ENCODE measurements around the gene FBXO3.
"Not testable (repeated sequence)": the region's sequence is repeated elsewhere in the genome, so short reads cannot be mapped to it uniquely, and the experiment has no call there.

Gene FBXO3

DNA sequence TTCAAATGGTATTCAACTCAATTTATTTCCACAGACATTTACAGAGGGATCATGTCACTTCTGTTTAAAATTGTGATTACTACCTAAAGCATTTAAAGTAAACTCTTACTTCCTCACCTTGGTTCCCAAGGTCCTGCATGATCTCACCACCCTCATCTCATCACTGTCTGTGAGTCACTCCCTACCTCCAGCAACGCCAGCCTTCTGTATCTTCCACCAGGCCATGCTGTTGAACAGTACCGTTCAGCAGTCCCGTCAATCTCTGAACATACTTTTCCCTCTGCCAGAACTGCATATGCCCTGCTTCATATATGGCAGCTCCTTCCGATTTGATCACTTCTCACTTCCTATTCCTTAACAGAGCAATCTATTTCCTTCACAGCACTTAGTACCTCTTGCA is 2.0 kb downstream of the FBXO3 start:
- no peak for DNase-seq

GRCh38 chr11:33770236-33770635 is 4.1 kb downstream of the FBXO3 start:
- DNase-seq = no peak

DNA sequence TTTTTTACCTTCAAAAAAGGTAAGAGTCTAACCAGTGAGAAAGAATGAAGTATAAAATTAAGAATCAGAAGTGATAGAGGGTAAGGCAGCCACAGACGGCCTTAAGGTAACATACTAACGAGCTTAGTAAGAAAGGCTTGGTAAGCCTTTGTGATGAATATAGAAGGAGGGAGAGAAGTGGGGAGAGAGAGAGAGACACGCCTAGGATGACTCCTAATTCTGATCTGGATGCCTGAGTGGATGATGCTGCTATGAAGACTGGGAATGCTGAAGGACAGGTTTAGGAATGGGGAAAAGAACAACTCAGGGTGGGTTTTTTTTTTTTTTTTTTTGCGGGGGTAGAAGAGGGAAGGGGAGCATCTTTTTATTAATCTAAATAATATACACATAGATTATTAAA is 4.8 kb downstream of the FBXO3 start:
- no peak for DNase-seq

DNA sequence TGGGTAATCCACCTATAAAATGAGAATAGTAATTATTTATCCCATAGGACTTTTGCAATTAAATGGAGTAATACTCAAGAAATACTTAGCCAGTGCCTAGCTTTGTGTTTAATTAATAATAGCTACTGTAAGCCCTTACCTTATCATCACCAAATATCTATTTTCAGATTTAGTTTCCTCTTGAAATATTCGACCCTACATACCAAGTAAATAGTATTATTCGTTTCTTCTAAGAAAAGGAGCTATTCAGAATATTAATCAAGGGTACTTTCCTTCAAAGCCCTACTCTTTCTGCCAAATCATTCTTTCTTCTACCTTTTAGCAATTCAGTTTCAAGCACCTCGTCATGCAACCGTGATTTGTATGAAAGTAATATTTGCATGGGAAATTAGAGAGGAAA is 6.7 kb downstream of the FBXO3 start:
- no peak for DNase-seq

GRCh38 chr11:33766085-33766484 is 8.2 kb downstream of the FBXO3 start:
- no peak for DNase-seq

DNA sequence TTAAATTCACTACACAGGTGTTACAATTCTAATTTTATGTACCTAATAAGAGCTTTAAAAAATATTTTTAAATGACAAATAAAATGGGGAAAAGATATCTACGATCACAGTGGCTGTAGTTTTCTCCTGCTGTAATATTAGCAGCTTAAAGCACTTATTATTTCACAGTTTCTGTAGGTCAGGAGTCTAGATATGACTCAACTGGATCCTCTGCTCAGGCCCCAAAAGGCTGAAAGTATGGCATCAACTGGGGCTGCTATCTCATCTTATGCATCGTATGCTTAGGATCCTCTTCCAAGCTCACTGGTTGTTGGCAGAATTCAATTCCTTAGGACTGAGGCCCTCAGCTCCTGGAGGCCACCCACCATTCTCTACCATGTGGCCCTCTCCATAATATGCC is 12.8 kb downstream of the FBXO3 start:
- no peak for DNase-seq

- DNase-seq = no peak
Observed at GRCh38 chr11:33753304-33753967, 20.9 kb downstream of the FBXO3 start.

- no peak for DNase-seq
Observed at GRCh38 chr11:33751878-33752277, 22.4 kb downstream of the FBXO3 start.

DNA sequence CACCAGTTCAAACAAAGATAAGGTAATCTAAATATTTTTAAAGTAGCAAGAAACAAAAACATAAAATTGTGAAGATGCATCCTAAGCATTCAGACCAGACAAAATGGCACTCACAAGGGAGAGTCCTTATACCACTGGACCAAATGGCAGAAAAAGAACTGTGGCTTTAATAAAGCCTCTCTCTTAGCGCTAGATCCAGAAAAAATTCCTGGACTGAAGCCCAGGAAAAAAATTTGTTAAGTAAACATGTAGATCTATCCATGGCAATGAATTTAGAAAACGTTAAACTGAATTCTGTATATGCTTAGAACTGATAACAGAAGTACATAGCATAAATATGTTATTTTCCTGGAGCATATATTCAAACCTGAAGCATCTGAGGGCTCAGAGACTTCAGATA is 26.3 kb downstream of the FBXO3 start:
- DNase-seq = no peak

- DNase-seq = no peak
Observed at GRCh38 chr11:33743291-33743690, 31.0 kb downstream of the FBXO3 start.

GRCh38 chr11:33742249-33742851 is 32.0 kb downstream of the FBXO3 start:
- DNase-seq = peak; percentile 52

DNA sequence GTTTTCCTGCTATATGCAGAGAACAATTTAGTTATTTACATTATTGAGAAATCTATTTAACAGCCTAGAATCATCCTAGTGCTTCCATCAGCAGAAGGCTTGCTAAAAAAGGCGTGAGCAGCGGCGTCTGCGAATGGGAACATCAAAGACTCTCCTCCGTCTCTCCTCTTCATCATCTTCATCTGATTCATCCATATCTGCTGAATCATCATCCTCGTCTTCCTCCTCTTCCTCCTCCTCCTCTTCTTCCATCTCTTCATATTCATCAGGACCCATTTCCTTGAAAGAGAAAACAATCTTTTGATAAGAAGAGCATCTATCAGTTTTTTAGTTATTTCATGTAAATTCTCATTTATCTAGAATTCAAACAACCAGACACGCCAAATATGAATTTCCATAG is 32.5 kb downstream of the FBXO3 start:
- DNase-seq = no peak

- no peak for DNase-seq
Observed at GRCh38 chr11:33737362-33737821, 36.9 kb downstream of the FBXO3 start.

DNA sequence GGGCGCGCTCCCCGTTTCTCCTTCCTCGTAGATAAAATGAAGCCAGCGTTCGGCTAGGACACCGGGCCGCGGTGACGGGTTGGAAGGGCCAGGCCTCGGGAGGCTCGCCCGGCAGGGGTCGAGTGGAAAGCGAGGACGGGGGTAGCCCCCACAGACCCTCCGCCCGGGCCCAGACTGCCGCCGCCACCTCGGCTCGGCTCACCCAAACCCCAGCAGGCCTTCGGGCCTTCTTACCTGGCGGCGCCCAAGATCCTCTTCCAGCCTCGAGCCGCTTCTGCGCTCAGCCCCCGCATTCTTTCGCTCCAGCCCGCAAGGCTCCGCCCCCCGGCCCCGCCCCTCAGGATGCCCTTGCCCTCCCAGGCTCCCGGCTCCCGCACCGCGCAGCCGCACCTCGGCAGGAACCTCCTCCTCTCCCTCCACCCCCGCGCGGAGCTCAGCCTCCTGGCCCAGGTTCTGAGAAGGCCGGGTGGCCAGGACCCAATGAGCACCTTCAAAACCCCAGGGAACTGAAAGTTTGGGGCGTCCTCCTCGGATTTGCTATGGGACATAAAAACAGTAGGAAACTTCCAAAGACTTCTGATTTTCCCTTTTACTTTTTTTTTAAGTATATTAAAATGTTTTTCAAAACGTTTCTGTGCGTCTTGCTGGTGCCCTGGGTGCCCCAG is 38.0 kb downstream of the FBXO3 start, which contains the start of gene CD59:
TSS of gene CD59 (minus strand) at position 276 of the 665 bp plus-strand sequence. CDS start 13,978 bp downstream, outside the sequence.
- peak; percentile 98 for DNase-seq

DNA sequence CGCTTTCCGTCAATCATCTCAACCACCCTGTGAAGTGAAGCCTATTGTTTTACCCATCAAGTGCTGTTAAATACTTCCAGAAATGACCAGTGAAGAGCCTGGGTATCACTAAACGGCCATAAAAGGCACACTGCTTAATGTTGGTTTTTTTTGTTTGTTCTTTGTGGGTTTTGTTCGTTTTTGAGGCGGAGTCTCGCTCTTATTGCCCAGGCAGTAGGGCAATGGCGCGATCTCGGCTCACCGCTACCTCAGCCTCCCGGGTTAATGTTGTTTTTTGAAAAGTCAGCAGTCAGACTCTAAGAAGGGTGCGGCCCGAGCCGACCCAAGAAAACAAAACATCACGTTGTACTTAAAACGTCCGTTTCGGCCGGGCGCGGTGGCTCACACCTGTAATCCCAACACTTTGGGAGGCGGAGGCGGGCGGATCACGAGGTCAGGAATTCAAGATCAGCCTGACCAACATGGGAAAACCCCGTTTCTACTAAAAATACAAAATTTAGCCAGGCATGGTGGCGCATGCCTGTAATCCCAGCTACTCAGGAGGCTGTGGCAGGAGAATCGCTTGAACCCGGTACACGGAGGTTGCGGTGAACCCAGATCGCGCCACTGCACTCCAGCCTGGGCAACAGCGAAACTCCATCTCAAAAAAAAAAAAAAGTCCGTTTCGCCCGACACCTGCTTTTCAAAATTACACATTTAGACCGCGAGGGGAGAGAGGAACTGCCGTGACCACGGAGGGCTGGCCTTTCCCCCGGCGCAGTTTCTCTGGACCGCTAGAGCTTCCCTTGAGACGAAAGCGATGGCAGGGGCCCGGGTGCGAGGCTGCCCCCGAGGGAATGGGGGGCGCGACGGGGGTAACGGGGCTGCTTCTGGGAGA is 38.8 kb downstream of the FBXO3 start:
- DNase-seq = peak; percentile 65

- no peak for DNase-seq
Observed at GRCh38 chr11:33734441-33735270, 39.7 kb downstream of the FBXO3 start.

DNA sequence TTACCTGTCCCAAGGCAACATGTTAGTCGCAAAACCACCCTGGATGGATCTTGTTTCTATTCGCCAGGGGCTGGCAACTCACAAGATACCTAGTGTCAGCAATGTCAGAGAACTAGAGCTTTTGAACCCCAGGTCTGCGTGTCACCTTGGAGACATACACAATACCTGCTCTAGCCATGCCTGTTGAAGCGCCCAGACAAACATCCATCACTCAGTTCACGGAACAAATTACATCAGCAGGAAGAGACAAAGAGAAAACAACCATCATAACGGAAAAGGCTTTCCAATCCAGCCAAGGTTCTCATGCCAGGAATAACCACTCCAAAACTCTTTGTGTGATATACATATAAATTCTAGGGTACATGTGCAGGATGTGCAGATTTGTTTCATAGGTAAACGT is 40.3 kb downstream of the FBXO3 start:
- no peak for DNase-seq

- DNase-seq = no peak
Observed at GRCh38 chr11:33731723-33732531, 42.4 kb downstream of the FBXO3 start.

DNA sequence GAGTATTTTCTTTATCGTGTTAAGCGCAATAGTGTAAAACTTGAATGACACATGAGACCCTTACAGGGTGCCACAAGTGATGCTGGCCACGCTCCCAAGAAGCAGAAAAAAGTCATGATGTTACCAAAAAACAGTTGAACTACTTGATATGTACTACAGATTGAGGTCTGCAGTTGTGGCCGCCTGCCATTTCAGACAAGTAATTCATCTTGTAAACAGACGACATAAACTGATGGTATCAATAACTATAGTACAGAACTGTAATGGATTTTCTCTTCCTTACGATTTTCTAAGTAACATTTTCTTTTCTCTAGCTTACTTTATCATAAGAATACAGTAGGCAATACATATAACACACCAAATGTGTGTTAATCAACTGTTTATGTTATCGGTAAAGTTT is 43.6 kb downstream of the FBXO3 start:
- DNase-seq = peak; percentile 46

DNA sequence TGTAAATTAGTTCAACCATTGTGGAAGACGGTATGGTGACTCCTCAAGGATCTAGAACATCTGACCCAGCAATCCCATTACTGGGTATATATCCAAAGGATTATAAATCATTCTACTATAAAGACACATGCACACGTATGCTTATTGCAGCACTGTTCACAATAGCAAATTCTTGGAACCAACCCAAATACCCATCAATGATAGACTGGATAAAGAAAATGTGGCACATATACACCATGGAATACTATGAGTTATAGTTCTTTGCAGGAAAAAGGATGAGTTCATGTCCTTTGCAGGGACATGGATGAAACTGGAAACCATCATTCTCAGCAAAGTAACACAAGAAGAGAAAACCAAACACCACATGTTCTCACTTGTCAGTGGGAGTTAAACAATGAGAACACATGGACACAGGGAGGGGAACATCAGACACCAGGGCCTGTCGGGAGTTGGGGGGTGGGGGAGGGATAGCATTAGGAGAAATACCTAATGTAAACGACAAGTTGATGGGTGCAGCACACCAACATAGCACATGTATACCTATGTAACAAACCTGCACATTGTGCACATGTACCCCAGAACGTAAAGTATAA is 45.2 kb downstream of the FBXO3 start:
- peak; percentile 85 for DNase-seq

DNA sequence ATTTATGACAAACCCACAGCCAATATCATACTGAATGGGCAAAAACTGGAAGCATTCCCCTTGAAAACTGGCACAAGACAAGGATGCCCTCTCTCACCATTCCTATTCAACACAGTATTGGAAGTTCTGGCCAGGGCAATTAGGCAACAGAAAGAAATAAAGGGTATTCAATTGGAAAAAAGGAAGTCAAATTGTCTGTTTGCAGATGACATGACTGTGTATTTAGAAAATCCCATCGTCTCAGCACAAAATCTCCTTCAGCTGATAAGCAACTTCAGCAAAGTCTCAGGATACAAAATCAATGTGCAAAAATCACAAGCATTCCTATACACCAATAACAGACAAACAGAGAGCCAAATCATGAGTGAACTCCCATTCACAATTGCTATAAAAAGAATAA is 46.8 kb downstream of the FBXO3 start:
- not testable (repeated sequence) for DNase-seq
